GM10248 (cell line): ENCODE measurements around the gene SLC1A2.

Experiments used
- CTCF ChIA-PET: fragments of 300-600 bp; sonication (Branson Sonifier 250); formaldehyde crosslinking; extraction: SDS; loops from one replicate; lab custom pipeline; 2021; ENCODE audit warnings: antibody characterized with exemption; lab: Yijun Ruan, JAX
- POLR2A ChIA-PET: fragments of 350-650 bp; sonication (Branson Sonifier 250); formaldehyde crosslinking; extraction: SDS; loops from one replicate; lab custom pipeline; 2020; ENCODE audit warnings: antibody characterized with exemption; lab: Yijun Ruan, JAX
- DNase-seq: peaks from one replicate; pipeline ENCODE4 v3.0.0; 2012; ENCODE audit errors: extremely low spot score
- TF ChIP-seq, protein P1 (sequence below): IDR thresholded peaks from 2 replicates; pipeline ENCODE4 v1.5.1; 2012; ENCODE audit warnings: mild to moderate bottlenecking, low read depth; ENCODE audit errors: extremely low read depth, missing control alignments, control extremely low read depth

The SLC1A2 gene

DNA sequence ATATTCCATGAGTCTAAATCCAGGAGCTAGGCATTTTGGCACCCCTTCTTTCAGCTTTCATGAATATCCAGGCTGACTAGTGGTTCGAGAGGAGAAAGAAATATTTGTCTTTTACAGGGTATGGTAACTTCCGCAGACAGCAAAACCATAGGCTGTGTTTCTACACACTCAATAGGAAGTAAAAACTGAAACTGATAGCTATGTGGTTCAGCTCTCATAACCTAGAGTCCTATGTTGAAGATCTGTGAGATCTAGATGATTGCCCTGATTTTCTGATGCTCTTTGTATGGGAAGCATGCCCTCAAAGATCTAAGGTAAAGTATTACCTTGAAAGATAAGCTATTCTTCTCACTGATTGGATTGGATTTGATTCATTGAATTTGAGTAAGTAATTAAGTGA lies 162.1 kb downstream of the SLC1A2 start:
- TF ChIP-seq, protein P1, sequence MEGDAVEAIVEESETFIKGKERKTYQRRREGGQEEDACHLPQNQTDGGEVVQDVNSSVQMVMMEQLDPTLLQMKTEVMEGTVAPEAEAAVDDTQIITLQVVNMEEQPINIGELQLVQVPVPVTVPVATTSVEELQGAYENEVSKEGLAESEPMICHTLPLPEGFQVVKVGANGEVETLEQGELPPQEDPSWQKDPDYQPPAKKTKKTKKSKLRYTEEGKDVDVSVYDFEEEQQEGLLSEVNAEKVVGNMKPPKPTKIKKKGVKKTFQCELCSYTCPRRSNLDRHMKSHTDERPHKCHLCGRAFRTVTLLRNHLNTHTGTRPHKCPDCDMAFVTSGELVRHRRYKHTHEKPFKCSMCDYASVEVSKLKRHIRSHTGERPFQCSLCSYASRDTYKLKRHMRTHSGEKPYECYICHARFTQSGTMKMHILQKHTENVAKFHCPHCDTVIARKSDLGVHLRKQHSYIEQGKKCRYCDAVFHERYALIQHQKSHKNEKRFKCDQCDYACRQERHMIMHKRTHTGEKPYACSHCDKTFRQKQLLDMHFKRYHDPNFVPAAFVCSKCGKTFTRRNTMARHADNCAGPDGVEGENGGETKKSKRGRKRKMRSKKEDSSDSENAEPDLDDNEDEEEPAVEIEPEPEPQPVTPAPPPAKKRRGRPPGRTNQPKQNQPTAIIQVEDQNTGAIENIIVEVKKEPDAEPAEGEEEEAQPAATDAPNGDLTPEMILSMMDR = no peak
- ChIA-PET POLR2A (no interaction called here), CTCF (interaction anchor here (0.9 to 3.1 kb wide), 7 partner anchors 9 to 39 kb away, joined by 3 to 18 read pairs (median 5); no protein-coding TSS in a partner anchor)
- DNase-seq = peak; percentile 68

DNA sequence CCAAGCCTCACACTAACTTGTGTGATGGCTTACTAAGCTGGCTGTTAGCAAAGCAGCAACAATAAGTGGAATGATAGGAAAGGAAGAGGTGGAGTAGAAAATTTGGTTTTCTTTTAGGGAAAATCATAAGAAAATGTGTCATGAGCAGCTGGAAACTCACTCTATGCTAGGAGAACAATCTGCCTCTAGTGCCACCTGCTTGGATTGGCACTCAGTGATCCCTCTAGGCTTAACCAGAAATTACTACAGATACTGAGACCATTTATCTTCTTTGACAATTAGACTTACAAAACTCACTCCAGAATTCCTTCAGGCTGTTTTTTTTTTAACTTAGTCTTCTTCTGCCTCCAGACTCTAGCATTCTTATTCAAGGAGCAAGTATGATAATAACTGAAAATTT lies 163.1 kb downstream of the SLC1A2 start:
- ChIA-PET CTCF (interaction anchor here (1.0 to 3.1 kb wide), 8 partner anchors 10 to 135 kb away, joined by 3 to 18 read pairs (median 4); no protein-coding TSS in a partner anchor), POLR2A (no interaction called here)
- no peak for DNase-seq
- TF ChIP-seq, protein P1 = no peak

DNA sequence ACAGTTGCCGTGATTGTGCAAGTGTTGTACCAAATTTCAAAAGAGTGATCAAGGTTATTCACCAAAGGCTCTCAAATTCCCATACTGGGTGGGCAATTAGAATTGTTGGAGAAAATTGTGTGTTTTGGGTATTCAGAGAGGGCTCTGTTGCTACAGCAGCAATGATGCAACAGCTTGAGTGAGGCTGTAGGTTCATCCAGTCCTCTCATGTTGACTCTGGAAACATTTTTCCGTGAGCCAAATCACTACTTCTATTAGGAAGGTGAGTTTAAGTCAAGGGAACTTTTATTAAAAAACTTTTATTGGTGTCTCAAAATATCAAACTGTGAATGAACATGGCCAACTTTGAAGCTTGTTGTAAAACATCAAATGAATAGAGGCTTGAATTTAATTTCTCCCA lies 163.8 kb downstream of the SLC1A2 start:
- POLR2A ChIA-PET = no interaction called here
- CTCF ChIA-PET = interaction anchor here (1.2 to 3.1 kb wide), 5 partner anchors 9 to 23 kb away, joined by 3 to 18 read pairs (median 5); no protein-coding TSS in a partner anchor
- TF ChIP-seq, protein P1 = no peak
- DNase-seq = no peak

DNA sequence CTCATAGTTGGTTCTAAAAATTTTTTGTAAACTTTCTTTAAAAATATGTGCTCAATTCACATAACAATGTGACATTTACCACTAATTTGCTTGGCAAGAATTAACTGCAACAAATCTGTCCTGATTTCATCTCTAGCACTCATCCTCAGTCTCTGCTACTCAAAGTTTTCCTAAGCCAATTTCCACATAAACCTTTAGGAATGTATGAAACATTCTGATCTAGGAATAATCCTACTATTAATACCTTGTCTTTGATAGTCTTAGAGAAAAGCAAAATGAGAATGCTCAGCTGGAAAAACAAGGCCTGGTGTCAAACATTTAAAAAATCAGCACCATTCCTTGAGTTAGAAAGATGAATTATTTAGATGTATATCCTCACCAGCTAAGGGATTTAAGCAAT lies 166.1 kb downstream of the SLC1A2 start:
- DNase-seq = no peak
- POLR2A ChIA-PET = no interaction called here
- CTCF ChIA-PET = interaction anchor here (0.9 to 2.3 kb wide), 4 partner anchors 12 to 87 kb away, joined by 3 to 6 read pairs (median 4); no protein-coding TSS in a partner anchor
- TF ChIP-seq, protein P1 = no peak

DNA sequence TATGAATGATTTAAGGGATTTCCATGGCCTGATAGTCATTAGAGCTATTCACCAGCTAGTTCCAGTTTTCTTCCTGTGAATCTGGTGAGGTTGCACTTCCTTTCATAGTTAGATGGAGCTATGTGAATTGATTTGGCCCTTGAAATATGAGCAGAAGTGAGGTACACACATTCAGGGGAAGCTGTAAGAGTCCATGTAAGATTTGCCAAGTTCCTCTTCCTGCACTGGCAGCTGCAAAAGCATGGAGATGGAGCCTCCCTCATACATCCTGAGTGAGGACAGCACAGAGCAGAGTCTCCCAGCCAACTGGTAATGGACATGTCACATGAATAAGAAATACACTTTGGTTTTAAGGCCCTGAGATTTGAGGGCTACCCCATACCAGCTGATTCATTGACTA lies 168.7 kb downstream of the SLC1A2 start:
- POLR2A ChIA-PET = no interaction called here
- DNase-seq = no peak
- CTCF ChIA-PET = interaction anchor here (1.1 kb wide), 1 partner anchor 13 kb away, joined by 4 read pairs; no protein-coding TSS in a partner anchor
- TF ChIP-seq, protein P1 = no peak

DNA sequence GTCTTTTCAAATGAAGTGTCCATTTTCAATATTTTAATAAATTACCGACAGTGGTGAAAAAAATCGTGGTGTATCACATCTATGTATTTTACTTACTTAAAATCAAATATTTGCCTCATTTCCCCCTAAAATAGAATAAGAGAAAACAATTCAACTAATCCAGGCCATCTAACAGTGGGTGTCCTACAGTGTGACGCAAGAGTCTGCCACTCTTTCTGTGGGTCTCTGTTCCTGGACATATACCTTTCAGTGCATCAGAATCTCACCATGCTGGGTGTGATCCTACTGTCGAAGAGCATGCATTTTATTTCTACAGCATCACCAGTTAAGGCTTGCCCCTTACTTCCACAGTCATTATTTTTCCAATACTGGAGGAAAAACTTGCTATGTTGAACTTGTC lies 169.2 kb downstream of the SLC1A2 start:
- no peak for DNase-seq
- TF ChIP-seq, protein P1 = no peak
- ChIA-PET POLR2A (no interaction called here), CTCF (interaction anchor here (1.1 to 1.5 kb wide), 2 partner anchors 10 to 13 kb away, joined by 4 to 6 read pairs; no protein-coding TSS in a partner anchor)
